K562 (cell line): ENCODE results near the gene LMAN1. TPM values are rescaled to one million over a fixed set of nuclear protein-coding genes. Genes with fewer than 3 reads are reported as not detected.

ENCODE experiments used
- ATAC-seq: fragments of 200-7000 bp; cut with Tn5 transposase; 3 replicates; pipeline ENCODE4 v1.9.1; 2020; ENCODE audit warnings: moderate library complexity
- BruUV-seq: library from RNA; stranded (reverse); fragments of 400-500 nt; replicated peaks from 2 replicates; lab custom pipeline; 2021; lab: Mats Ljungman, UMichigan
- CTCF ChIA-PET: fragments of 300-600 bp; formaldehyde crosslinking; extraction: SDS; loops from one replicate; lab custom pipeline; 2021; ENCODE audit warnings: low intra/inter-chr PET ratio; lab: Yijun Ruan, JAX
- POLR2A ChIA-PET: fragments of 300-600, 350-650 bp; sonication (Branson Sonifier 250); formaldehyde crosslinking; extraction: SDS; loops from one replicate; lab custom pipeline; 2021; ENCODE audit warnings: antibody characterized with exemption, inconsistent platforms; lab: Yijun Ruan, JAX
- DNase-seq, 4 experiments: peaks; one replicate each; pipeline versions ENCODE4 v3.0.0 to v3.0.0-alpha.2; 2011 to 2018; ENCODE audit warnings: low spot score in 3 of 4, mixed read lengths in 3 of 4; ENCODE audit errors: extremely low read depth in 1 of 4
- FAIRE-seq: peaks from 2 replicates; lab custom pipeline; 2011; peaks lifted over from hg19 to GRCh38; lab: Jason Lieb, UNC
- H2AFZ ChIP-seq: 2 replicates; pipeline ENCODE4 v1.6.0; 2011; ENCODE audit warnings: low read depth, low read length, control low read depth, inconsistent platforms
- H3K27ac ChIP-seq: fragments of 200-600 bp; 3 replicates; pipeline ENCODE4 v1.8.0; 2011; ENCODE audit warnings: low read depth, mild to moderate bottlenecking, control low read depth, inconsistent platforms, low read length, moderate library complexity, mixed read lengths; ENCODE audit errors: extremely low read depth
- H3K27me3 ChIP-seq, 2 experiments: fragments of 300-600 bp in 1 of 2; 2 replicates in 1 of 2; 3 replicates in 1 of 2; pipeline versions ENCODE4 v1.6.0 to v1.8.0; 2011; ENCODE audit warnings: inconsistent platforms in 2 of 2, low read length in 2 of 2, mild to moderate bottlenecking in 1 of 2, mixed read lengths in 1 of 2, moderate library complexity in 1 of 2; ENCODE audit not compliant: control insufficient read depth in 2 of 2, insufficient read depth in 2 of 2
- H3K36me3 ChIP-seq: fragments of 300-600 bp; 3 replicates; pipeline ENCODE4 v1.8.0; 2011; ENCODE audit warnings: mild to moderate bottlenecking, low read length, inconsistent platforms; ENCODE audit not compliant: control insufficient read depth, insufficient read depth
- H3K4me1 ChIP-seq, 2 experiments: fragments of 200-600 bp in 1 of 2; replicated peaks in 1 of 2; 2 replicates in 1 of 2; 3 replicates in 1 of 2; pipeline versions ENCODE4 v1.5.1 to v1.8.0; 2011; ENCODE audit warnings: inconsistent platforms in 2 of 2, low read length in 2 of 2, mild to moderate bottlenecking in 1 of 2, mixed read lengths in 1 of 2, moderate library complexity in 1 of 2; ENCODE audit not compliant: control insufficient read depth in 2 of 2, insufficient read depth in 2 of 2
- H3K4me2 ChIP-seq: 2 replicates; pipeline ENCODE4 v1.6.1; 2011; ENCODE audit warnings: low read length, control low read depth, inconsistent platforms, mixed read lengths; ENCODE audit not compliant: insufficient read depth
- H3K4me3 ChIP-seq: fragments of 200-600 bp; sonication (generic), shearing (Covaris generic); 2 replicates; pipeline ENCODE4 v1.5.1; 2016; ENCODE audit warnings: control low read depth, inconsistent platforms
- H3K79me2 ChIP-seq: fragments of 200-600 bp; 3 replicates; pipeline ENCODE4 v1.8.0; 2011; ENCODE audit warnings: low read length, inconsistent platforms; ENCODE audit not compliant: control insufficient read depth, insufficient read depth
- H3K9ac ChIP-seq, 2 experiments: 2 replicates each; pipeline versions ENCODE4 v1.6.0 to v1.6.1; 2011; ENCODE audit warnings: low read depth in 2 of 2, low read length in 2 of 2, control low read depth in 1 of 2, inconsistent platforms in 1 of 2, mild to moderate bottlenecking in 1 of 2, mixed read lengths in 1 of 2; ENCODE audit not compliant: insufficient read depth in 1 of 2
- H3K9me1 ChIP-seq: one replicate; pipeline ENCODE4 v1.6.0; 2011; ENCODE audit warnings: inconsistent platforms, mild to moderate bottlenecking, low read length, moderate library complexity; ENCODE audit not compliant: control insufficient read depth, insufficient read depth
- H3K9me3 ChIP-seq: replicated peaks from 2 replicates; pipeline ENCODE4 v1.5.1; 2011; ENCODE audit warnings: low read depth, low read length, inconsistent platforms; ENCODE audit not compliant: control insufficient read depth, insufficient read depth
- H4K20me1 ChIP-seq: replicated peaks from 2 replicates; pipeline ENCODE4 v1.6.1; 2011; ENCODE audit warnings: low read length, inconsistent platforms, mixed read lengths; ENCODE audit not compliant: control insufficient read depth, insufficient read depth
- ESRRB ChIP-seq: fragments of 250-450 bp; sonication (Bioruptor Pico); IDR thresholded peaks from 2 replicates; pipeline ENCODE4 v1.5.0; 2020; ENCODE audit warnings: mild to moderate bottlenecking, moderate library complexity, borderline replicate concordance
- FOXA1 ChIP-seq: fragments of 450-650 bp; IDR thresholded peaks from 2 replicates; pipeline ENCODE4 v1.6.1; 2016; ENCODE audit warnings: mild to moderate bottlenecking, borderline replicate concordance
- HDAC6 ChIP-seq: IDR thresholded peaks from 2 replicates; pipeline ENCODE4 v1.6.1; 2012; ENCODE audit warnings: low read depth, mild to moderate bottlenecking, control low read depth, inconsistent platforms, low read length, moderate library complexity
- JUN ChIP-seq, 2 experiments: sonication (generic) in 1 of 2; formaldehyde crosslinking in 1 of 2; IDR thresholded peaks; 2 replicates each; pipeline versions ENCODE4 v1.6.1 to v1.8.0; 2012 to 2022; ENCODE audit warnings: borderline replicate concordance in 2 of 2, mild to moderate bottlenecking in 2 of 2, improper control_type of control experiment in 1 of 2, low read depth in 1 of 2, low read length in 1 of 2, missing genetic modification reagents in 1 of 2
- SIN3B ChIP-seq: fragments of 450-650 bp; IDR thresholded peaks from 2 replicates; pipeline ENCODE4 v1.6.1; 2017; ENCODE audit warnings: low read depth, mild to moderate bottlenecking, moderate library complexity
- TAF1 ChIP-seq: IDR thresholded peaks from 2 replicates; pipeline ENCODE4 v1.6.1; 2011; ENCODE audit warnings: mild to moderate bottlenecking, low read length, moderate library complexity; ENCODE audit not compliant: insufficient read depth, control insufficient read depth, severe bottlenecking; ENCODE audit errors: extremely low read depth
- ZBTB11 ChIP-seq, 3 experiments: fragments of 200-800 bp in 1 of 3; fragments of 250-450 bp in 1 of 3; fragments of 450-650 bp in 1 of 3; sonication (Bioruptor Pico) in 1 of 3; sonication (Bioruptor generic) in 1 of 3; formaldehyde crosslinking in 1 of 3; IDR thresholded peaks; 2 replicates each; pipeline versions ENCODE4 v1.6.1 to v1.8.0; 2016 to 2022; ENCODE audit warnings: mild to moderate bottlenecking in 2 of 3, missing genetic modification characterization in 2 of 3, missing compliant biosample characterization in 1 of 3, moderate library complexity in 1 of 3
- ZEB2 ChIP-seq: fragments of 450-650 bp; IDR thresholded peaks from 2 replicates; pipeline ENCODE4 v1.6.1; 2016
- ZNF655 ChIP-seq: fragments of 250-450 bp; sonication (Bioruptor Pico); IDR thresholded peaks from 2 replicates; pipeline ENCODE4 v1.5.0; 2021
- WGBS: fragments of 100-300 bp; shearing (Covaris generic); methylation state at CpG from one replicate; pipeline ENCODE4 v1.1.6; 2016; ENCODE audit warnings: low coverage, mixed read lengths; ENCODE audit not compliant: insufficient coverage; ENCODE audit errors: missing lambda C conversion rate; 5-methylcytosine and 5-hydroxymethylcytosine counted together
- in situ Hi-C: fragments of 300-500 bp; cut with MboI; formaldehyde crosslinking; loops from 4 replicates; pipeline ENCODE4 v1.15.0; 2018; ENCODE audit warnings: inconsistent platforms, mixed read lengths
- intact Hi-C: fragments of 100-400 bp; cut with micrococcal nuclease; formaldehyde crosslinking; loops from 2 replicates; pipeline ENCODE4 v1.14.2; 2022
- polyA plus RNA-seq, 8 experiments: library from polyadenylated mRNA; depleted of rRNA in 4 of 8; stranded (reverse) in 5 of 8; unstranded in 3 of 8; fragments of >200 nt; fragmentation: Nextera tagmentation in 2 of 8; fragmentation: Illumina TruSeq in 1 of 8; extraction: Ambion mirVana in 2 of 8; extraction: Trizol in 1 of 8; gene quantifications; 2 replicates each; pipeline versions ENCODE4 v1.2.1 to v1.2.3, GENCODE V29; 2011 to 2014; ENCODE audit warnings: inconsistent platforms in 1 of 8, missing spikeins in 1 of 8
- total RNA-seq, 7 experiments: library from RNA; depleted of rRNA in 6 of 7; stranded (reverse); fragments of >200 nt in 6 of 7; fragmentation: Illumina TruSeq in 2 of 7; extraction: Trizol in 2 of 7; gene quantifications; 2 replicates each; pipeline versions ENCODE4 v1.2.1 to v1.2.3, GENCODE V29; 2011 to 2021; ENCODE audit warnings: low replicate concordance in 1 of 7

The LMAN1 gene
- total and polyA plus RNA-seq, 9 of the 15 experiments (the other 6 are each of a cell fraction or from before 2014, with no cell fraction given), result 18.8 to 108 (median 71.2) TPM

- TF ChIP-seq SIN3B, result no peak
- no peak for TF ChIP-seq ZNF655 (CRISPR knock-in tag)
Measured at GRCh38 chr18:59279722-59280121, 79.3 kb downstream of the LMAN1 start (continued).

GRCh38 chr18:59279193-59279592 is 79.9 kb downstream of the LMAN1 start:
- no TSS peak for BruUV-seq
- peaks cover 0 to under 1% of the 10 kb centered on the region in 2 experiments; a peak in 1 of 5 replicates for H3K4me1 ChIP-seq
- peaks cover 3 to 19% of the 10 kb centered on the region in 2 experiments; a peak in 2 of 5 replicates for H3K27me3 ChIP-seq
- H3K79me2 ChIP-seq, result no peaks in the 10 kb centered on the region
- no peaks in the 10 kb centered on the region for H3K9me3 ChIP-seq
- 4% methylated on average over 3 of the region's 3 CpGs for WGBS
- no peak overlapping the region for H3K4me3 ChIP-seq
- H3K36me3 ChIP-seq, result no peaks in the 10 kb centered on the region
- ChIA-PET CTCF (interaction anchor here (0.7 kb wide), 1 partner anchor 31 kb away, joined by 5 read pairs; no protein-coding TSS in a partner anchor), POLR2A (no interaction called here)
- no peak for DNase-seq
- FAIRE-seq, result no peak
- no peak for ATAC-seq
- in situ Hi-C loops, result no loop called here
- H3K9ac ChIP-seq, result no peak overlapping the region
- H3K27ac ChIP-seq, result no peak overlapping the region
- no peaks in the 10 kb centered on the region for H3K9me1 ChIP-seq
- no peak overlapping the region for H3K4me2 ChIP-seq
- no peaks in the 10 kb centered on the region for H4K20me1 ChIP-seq
- H2AFZ ChIP-seq, result no peak overlapping the region
- intact Hi-C loops, result no loop called here
- TF ChIP-seq ZEB2 (no peak), TAF1 (no peak), FOXA1 (no peak), ESRRB (CRISPR knock-in tag) (no peak), HDAC6 (no peak), JUN (IDR thresholded peaks at IDR 0.05; ENCODE audit: borderline replicate concordance, low read depth, low read length) (no peak), JUN (CRISPR knock-in tag; IDR thresholded peaks at IDR 0.05; ENCODE audit: borderline replicate concordance) (no peak), ZBTB11 (CRISPR knock-in tag; IDR thresholded peaks at IDR 0.05) (no peak)
